Cardiac fibroblast (primary cell): ENCODE data around the gene NFKBIL1.

ENCODE experiments used
- DNase-seq, 2 donors: peaks; one replicate each; pipeline versions ENCODE4 v3.0.0 to v3.0.0-alpha.2; 2010; ENCODE audit warnings: low read depth in 2 of 2
- H3K4me3 ChIP-seq, 2 donors: replicated peaks in 1 of 2; 1 replicate in 1 of 2; 2 replicates in 1 of 2; pipeline ENCODE4 v1.5.1; 2011; ENCODE audit warnings: low read depth in 2 of 2, low read length in 2 of 2, mild to moderate bottlenecking in 2 of 2, moderate library complexity in 1 of 2
- TF ChIP-seq, protein P1 (sequence below): IDR thresholded peaks from one replicate; pipeline ENCODE4 v1.5.1; 2011; ENCODE audit warnings: low read depth, mild to moderate bottlenecking, low read length, inconsistent platforms

Gene NFKBIL1

DNA sequence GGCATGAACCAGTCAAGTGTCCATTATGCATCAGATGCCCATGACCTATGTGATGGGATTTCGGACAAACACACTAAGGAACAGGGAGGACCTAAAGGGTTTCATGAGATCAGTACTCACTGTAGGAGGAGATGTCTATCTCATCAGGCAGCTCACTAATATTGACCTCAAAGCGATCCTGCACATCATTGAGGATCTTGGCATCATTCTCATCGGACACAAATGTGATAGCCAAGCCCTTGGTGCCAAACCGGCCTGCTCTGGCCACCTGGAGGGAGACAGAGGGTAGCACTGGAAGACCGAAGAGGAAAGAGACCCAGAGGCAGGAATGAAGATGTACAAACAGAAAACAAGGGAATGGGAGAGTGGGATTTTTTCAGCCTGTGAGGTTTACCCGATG lies 16.7 kb upstream of the NFKBIL1 start:
- TF ChIP-seq, protein P1, sequence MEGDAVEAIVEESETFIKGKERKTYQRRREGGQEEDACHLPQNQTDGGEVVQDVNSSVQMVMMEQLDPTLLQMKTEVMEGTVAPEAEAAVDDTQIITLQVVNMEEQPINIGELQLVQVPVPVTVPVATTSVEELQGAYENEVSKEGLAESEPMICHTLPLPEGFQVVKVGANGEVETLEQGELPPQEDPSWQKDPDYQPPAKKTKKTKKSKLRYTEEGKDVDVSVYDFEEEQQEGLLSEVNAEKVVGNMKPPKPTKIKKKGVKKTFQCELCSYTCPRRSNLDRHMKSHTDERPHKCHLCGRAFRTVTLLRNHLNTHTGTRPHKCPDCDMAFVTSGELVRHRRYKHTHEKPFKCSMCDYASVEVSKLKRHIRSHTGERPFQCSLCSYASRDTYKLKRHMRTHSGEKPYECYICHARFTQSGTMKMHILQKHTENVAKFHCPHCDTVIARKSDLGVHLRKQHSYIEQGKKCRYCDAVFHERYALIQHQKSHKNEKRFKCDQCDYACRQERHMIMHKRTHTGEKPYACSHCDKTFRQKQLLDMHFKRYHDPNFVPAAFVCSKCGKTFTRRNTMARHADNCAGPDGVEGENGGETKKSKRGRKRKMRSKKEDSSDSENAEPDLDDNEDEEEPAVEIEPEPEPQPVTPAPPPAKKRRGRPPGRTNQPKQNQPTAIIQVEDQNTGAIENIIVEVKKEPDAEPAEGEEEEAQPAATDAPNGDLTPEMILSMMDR, result no peak
- no peak for DNase-seq
- H3K4me3 ChIP-seq, result no peak overlapping the region

DNA sequence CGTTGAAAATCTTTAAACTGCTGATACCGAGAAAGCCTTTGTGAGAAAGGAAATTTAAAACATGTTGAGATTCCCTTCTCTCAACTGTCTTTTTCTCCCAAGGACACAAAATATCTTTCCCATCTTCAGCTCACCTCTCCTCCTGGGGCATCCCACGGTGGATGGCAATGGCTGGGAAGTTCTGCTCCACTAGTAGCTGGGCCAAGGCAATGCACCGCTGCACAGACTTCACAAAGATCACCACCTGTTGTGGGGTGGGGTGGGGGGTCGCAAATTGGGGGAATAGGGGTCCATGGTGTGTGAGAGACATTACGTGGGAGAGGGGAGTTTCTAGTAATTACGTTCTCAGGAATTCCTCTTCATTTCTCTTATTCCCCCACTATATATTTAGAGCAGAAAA lies 16.2 kb upstream of the NFKBIL1 start:
- TF ChIP-seq, protein P1, result no peak
- no peak for DNase-seq
- no peak overlapping the region for H3K4me3 ChIP-seq

DNA sequence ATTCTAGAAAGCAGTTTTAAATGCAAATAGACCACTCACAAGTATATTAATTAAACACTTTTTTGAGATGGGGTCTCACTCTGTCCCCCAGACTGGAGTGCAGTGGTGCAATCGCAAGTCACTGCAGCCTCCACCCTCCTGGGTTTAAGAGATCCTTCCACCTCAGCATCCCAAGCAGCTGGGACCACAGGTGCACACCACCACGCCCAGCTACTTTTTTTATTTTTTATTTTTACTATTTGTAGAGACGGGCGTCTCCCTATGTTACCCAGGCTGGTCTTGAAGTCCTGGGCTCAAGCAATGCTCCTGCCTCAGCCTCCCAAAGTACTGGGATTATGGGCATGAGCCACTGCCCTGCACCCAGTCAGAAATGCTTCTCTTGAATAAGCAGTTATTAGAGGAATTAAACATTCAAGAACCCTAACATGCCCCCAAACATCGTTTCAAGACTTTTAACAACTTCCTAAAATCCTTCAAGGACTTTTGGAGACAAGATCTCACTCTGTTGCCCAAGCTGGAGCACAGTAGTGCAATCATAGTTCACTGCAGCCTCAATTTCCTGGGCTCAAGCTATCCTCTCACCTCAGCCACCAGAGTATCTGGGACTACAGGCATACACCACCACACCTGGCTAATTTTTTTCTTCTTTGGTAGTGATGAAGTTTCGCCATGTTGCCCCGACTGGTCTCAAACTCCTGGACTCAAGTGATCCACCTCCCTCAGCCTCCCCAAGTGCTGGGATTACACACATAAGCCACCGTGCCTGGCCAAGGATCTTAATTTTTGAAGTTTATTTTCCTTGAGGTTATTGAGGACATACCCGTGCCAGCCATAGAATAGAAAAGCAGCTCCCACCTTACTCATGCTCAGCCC lies 15.4 kb upstream of the NFKBIL1 start:
- H3K4me3 ChIP-seq, result no peak overlapping the region
- TF ChIP-seq, protein P1, result no peak
- DNase-seq, result no peak

DNA sequence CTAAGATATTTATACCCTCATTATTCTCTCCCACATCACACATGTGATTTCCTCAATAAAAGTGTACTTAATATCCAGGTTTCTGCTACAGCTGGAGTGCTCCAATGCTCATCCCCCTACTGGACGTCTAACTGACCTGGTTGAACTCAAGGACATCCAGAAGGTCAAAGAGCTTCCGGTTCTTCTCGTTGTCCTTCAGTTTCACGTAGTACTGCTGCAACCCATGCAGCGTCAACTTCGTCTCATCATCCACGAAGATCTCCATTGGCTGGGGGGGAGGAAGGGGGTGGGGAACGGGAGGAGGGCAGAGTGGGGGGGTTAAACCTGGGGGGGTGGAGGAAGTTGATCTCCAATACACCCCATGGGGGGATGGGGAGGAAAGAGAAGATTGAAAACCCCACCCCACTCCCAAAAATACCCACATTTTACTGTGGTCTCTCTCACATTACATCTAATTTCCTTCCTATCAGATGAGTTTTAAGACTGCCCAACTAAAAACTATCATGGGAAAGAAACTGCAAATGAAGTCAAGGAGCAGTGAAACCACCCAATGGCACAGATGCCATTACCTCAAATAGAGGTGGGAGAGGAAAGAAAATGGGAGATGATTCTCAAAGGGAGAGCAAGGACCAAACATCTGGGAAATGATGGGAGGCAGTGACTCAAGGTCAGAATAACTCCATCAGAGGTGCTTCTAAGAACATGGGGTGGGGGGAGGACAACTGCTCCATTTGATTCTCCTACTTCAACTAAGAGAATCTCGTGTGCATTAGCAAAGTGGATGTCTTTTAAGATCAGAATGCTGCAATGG lies 14.6 kb upstream of the NFKBIL1 start:
- TF ChIP-seq, protein P1, result no peak
- H3K4me3 ChIP-seq, result no peak overlapping the region
- DNase-seq, result no peak

DNA sequence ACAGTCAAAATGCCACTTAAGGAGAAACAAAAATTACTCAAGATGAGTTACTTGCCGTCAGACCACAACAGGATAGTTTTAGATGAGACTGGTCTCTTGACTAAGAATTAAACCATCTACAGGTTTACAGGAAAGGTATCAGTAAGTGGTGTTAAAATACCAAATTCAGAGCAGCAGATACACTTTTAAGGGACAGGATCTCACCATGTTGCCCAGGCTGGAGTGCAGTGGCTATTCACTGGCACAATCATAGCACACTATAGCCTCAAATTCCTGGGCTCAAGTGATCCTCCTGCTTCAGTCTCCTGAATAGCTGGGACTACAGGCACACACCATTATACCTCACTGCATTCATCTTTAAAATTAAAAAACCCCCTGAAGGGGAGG lies 14.0 kb upstream of the NFKBIL1 start:
- DNase-seq, result no peak
- H3K4me3 ChIP-seq, result no peak overlapping the region
- TF ChIP-seq, protein P1, result no peak

DNA sequence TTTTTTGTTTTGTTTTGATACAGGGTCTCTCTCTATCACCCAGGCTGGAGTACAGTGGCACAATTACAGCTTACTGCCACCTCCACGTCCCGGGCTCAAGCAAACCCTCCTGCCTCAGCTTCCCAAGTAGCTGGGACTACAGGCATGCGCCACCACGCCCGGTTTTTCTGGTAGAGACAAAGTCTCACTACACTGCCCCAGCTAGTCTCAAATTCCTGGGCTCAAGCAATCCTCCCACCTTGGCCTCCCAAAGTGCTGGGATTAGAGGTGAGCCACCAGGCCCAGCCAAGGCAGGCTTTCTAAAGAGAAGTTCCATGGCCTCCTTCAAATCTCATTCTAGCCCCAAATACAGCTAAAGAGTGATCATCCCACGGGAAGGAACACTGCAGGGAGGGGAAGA lies 13.4 kb upstream of the NFKBIL1 start:
- DNase-seq, result no peak
- H3K4me3 ChIP-seq, result no peak overlapping the region
- TF ChIP-seq, protein P1, result no peak
